UCSD-AML1 (cell line): ENCODE data around the gene RPS6KC1.
"Not testable (repeated sequence)": the region's sequence is repeated elsewhere in the genome, so short reads cannot be mapped to it uniquely, and the experiment has no call there.

ENCODE experiments used
- DNase-seq: peaks from one replicate; lab custom pipeline; 2025; ENCODE audit not compliant: unreplicated experiment; lab: John Stamatoyannopoulos, UW

RPS6KC1 gene

DNA sequence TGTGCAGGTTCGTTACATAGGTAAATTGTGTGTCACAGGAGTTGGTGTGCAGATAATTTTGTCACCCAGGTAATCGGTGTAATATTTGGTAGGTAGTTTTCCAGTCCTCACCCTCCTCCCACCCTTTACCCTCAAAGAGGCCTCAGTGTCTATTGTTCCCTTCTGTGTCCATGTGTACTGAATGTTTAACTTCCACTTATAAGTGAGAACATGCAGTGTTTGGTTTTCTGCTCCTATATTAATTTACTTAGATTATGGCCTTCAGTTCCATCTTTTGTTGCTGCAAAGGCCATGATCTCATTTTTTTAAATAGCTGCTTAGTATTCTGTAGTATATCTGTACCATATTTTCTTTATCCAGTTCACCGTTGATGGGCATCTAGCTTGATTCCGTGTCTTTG is 87.3 kb downstream of the RPS6KC1 start:
- no peak for DNase-seq

DNA sequence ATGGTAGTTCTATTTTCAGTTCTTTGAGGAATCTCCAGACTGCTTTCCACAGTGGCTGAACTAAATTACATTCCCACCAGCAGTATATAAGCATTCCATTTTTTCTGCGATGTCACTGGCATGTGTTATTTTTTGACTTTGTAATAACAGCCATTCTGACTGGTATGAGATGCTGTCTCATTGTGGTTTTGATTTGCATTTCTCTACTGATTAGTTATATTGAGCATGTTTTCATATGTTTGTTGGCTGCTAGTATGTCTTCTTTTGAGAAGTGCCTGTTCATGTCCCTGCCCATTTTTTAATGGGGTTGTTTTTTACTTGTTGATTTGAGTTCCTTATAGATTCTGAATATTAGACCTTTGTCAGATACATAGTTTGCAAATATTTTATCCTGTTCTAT is 87.9 kb downstream of the RPS6KC1 start:
- DNase-seq = no peak

DNA sequence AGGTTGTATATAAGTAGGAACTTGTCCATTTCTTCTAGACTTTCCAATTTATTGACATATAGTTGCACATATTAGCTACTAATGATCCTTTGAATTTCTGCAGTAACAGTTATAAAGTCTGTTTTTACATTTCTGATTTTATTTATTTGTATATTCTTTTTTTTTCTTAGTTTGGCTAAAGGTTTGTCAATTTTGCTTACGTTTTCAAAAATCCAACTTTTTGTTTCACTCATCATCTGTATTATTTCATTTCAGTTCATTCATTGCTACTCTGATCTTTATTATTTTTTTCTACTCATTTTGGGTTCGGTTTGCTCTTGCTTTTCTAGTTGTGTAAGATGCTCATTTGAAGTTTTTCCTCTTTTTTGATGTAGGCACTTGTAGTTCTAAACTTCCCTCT is 97.9 kb downstream of the RPS6KC1 start:
- no peak for DNase-seq

DNA sequence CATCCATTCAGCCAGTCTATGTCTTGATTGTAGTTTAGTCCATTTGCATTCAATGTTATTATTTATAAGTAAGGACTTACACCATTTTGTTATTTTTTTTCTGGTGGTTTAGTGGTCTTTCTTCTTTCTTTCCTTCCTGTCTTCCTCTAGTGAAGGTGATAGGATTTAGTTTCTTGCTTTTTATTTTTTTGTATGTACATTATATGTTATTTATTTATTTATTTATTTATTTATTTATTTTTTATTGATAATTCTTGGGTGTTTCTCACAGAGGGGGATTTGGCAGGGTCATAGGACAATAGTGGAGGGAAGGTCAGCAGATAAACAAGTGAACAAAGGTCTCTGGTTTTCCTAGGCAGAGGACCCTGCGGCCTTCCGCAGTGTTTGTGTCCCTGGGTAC is 99.0 kb downstream of the RPS6KC1 start:
- not testable (repeated sequence) for DNase-seq

DNA sequence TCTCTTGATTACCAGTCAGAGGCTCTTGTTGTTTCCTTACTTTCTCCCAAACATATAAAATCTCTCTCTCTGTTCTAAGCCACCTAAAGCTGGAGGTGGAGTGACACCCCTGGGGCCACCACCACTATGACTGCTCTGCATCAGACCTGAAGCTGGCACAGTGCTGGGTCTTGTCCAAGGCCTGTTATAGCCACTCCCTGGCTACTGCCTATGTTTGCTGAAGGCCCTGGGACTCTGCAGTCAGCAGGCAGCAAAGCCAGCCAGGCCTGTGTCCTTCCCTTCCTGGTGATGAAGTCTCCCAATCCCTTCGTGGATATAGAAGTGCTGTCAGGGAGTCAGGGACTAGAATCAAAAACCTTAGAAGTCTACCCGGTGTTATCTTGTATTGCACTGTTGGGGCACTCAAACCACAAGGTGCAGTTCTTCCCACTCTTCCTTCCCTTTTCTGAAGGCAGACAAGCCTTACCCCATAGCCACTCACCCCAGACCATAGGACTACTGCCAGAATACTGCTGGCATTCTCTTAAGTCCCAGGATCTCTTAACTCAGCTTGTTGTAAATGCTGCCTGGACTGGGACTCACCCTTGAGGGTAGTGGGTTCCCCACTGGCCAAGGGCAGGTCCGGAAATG is 103.1 kb downstream of the RPS6KC1 start:
- DNase-seq = peak; percentile 59

DNA sequence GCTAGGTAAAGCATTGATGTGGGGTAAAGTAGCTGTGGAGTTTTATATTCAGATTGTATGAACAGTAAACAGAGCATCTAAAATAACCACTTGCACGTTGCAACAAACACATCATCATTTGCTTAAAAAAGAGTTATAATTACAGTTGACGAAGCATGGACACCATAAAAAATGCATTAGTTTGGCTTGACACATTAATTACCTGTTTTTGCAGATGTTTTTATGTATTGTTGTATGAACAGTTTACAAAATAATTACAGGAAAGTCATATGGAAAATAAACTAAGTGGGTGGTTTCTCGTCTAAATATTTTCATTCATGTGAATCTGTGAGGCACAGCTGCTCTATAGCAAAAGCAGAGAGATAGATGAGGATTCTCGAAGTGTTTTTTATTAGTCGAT is 108.3 kb downstream of the RPS6KC1 start:
- no peak for DNase-seq

DNA sequence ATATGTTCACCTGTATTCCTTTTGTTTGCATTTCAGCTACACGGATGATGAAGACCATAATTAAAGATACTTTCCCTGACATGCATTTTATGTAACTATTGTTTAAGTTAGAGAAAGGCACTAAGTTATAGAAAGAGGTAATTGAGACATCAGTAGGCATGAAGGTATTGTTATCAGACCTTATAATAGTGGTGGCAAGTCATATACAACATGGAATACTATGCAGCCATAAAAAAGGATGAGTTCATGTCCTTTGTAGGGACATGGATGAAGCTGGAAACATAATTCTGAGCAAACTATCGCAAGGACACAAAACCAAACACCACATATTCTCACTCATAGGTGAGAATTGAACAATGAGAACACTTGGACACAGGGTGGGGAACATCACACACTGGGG is 109.4 kb downstream of the RPS6KC1 start:
- DNase-seq = not testable (repeated sequence)

DNA sequence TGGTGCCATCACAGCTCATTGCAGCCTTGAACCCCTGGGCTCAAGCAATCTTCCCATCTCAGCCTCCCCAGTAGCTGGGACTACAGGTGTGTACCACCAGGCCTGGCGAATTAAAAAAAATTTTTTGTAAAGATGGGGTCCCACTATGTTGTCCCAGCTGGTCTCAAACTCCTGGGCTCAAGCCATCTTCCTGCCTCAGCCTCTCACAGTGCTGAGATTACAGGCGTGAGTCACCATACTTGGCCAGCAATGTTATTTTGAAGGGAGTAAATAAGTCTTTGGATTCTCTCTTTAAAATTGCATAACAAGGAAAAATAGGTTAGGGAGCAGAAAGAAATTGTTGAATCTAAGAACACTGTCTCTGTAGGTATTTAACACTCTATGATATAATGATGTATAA is 111.3 kb downstream of the RPS6KC1 start:
- DNase-seq = no peak

DNA sequence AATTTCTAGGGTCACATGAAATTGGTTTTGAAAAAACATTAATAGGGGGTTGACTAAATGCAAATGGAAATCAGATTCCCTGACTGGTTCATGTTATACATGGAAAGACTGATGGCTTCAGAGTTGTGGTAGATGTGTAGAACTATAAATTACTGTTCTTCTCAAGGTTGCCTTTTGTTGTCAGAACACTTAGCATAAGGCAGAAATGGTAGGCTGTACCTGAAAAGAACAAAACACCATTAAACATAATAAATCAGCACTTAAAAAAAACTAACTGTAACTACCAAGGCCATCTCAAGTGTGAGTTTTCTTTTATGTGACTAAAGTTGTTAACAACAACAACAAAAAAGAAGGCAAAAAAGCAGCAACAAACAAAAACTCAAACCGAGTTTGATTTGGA is 111.8 kb downstream of the RPS6KC1 start:
- DNase-seq = no peak

DNA sequence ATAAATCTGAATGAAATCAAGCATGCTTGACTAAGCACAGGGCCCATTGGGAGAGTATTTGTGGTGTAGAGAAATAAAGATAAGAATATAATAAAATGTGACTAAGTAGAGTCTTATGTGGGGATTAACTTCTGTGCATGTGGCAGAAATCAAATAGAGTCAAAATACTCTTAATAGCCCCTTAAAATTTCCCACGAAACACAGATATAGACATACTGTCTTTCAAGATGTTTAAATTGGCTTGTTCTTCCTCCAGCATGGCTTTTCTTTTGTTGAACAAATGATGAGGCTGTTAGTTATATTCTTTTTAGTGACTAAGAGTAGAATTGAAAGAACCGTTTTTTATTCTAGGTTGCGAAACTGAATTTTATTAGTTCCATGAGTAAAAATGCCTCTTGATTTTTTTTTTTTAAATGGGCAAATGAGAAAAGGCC is 112.3 kb downstream of the RPS6KC1 start:
- DNase-seq = no peak

DNA sequence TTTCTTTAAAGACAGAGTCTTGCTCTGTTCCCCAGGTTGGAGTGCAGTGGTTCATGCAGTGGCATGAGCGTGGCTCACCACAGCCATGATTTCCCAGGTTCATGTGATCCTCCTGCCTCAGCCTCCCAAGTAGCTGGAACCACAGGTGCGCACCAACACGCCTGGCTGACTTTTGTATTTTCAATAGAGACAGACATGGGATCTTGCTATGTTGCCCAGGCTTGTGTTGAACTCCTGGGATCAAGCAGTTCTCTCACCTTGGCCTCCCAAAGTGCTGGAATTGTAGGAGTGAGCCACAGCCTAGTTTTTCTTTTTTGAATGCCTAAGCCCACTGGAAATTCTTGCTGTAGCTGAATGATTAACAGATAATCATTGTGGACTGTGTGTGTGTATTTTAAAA is 113.5 kb downstream of the RPS6KC1 start:
- DNase-seq = no peak

DNA sequence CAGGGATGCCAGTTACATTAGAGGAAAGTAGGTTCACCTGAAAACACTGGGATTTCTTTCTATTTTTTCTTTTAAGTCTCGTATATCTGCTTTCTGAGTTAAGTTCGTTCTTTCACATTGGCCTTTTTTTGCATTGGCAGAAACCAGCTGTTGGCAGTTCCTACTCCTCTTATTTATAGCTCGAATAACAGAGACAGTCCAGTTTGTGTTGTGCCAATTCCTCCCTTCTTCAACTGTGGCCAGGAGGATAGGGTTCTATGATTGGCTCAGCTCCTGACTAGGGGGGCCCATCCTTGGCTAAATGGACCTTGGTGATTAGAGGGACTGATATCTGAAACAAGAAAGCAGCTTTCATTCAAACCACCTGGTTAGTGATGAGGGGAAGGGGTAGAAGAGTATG is 115.8 kb downstream of the RPS6KC1 start:
- DNase-seq = no peak

DNA sequence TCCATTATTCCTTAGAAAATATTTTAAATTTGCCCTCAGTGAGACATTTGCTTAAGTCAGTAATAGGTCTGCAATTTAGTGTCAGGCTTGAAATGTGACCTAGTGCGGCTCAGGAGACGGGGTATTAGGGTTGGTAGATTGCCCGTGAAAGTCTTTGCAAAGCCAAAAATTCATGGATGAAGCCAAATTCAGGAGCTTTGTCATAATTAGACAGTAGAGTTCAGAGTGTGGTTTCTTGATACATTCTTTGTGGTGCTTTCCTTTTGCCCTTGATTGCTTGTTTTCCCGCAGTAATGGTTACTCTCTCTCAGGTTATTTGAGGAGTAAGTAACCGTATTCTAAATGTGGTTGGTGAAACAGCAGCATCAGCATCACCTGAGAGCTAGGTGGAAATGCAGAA is 120.7 kb downstream of the RPS6KC1 start:
- DNase-seq = no peak

DNA sequence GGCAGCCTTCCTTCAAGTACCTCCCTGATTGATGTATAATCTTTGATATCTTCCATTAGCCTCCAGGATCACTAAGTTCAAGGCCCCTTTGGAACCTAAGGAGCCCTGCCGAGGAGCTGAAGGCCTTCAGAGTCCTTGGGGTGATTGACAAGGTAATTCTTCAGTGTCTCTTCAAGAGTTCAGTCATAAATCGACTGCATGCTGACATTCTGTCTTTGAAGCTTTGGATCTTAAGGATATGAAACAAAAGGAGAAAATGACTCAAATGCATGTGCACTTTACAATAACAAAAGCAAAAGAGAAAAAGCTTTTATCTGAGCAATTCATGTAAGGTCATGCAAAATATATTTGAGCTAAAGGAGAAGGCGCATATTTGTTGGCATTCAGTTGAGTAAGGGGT is 125.3 kb downstream of the RPS6KC1 start:
- no peak for DNase-seq

DNA sequence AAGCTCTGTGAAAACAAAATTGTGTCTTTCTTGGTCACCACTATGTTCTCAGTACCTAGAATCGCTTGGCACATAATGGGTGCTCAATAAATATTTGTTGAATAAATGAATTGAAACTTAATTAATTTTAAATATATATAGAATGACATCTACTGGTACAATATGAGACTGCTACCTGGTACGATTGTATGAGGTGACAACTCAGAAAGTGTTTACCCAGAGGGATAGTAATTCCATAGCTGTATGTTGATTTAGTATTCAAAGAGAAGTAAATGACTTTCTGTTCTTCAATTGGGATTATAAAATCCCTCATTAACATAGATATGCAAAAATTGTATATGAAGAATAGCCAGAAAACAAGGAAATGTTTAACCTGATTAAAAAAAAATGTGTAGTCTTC is 128.7 kb downstream of the RPS6KC1 start:
- no peak for DNase-seq

DNA sequence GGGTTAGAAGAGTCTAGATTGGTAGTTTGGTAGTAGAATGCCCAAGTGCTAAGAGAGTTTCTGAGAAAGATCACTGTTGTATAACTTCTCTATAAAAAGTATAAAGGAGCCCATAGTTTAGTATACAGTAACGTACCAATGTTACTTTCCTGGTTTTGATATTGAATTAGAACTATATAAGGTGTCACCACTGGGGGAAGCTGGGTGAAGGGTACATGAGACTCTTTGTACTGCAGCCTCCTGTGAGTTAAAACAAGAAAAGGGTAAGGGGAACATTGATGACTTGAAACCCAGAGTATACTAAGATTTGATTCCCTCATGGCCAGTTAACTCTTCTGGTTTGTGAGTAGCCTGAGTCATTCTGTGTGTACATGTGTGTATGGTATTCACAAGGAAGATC is 129.8 kb downstream of the RPS6KC1 start:
- DNase-seq = no peak

DNA sequence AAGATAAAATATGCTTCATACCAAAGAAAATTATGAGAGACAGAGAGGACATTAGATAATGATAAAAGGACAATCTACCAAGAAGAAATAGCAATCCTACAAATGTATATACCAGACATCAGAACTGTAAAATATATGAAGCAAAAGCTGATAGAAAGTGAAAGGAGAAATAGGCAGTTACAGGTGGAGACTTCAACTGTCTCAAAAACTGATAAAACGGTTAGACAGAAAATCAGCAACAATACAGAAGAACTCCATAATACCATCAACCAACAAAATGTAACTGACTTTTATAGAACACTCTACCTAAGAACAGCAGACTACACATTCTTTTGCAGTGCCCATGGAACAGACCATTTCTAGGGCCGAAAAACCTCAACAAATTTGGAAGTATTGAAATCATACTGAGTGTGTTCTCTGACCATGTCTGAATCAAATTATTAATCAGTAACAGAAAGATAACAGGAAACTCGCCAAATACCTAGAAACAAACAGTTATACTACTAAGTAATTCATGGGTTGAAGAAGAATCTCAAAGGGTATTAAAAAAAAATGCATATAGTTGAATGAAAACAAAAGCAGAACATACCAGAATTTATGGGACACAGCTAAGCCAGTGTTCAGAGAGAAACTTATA is 132.1 kb downstream of the RPS6KC1 start:
- no peak for DNase-seq

DNA sequence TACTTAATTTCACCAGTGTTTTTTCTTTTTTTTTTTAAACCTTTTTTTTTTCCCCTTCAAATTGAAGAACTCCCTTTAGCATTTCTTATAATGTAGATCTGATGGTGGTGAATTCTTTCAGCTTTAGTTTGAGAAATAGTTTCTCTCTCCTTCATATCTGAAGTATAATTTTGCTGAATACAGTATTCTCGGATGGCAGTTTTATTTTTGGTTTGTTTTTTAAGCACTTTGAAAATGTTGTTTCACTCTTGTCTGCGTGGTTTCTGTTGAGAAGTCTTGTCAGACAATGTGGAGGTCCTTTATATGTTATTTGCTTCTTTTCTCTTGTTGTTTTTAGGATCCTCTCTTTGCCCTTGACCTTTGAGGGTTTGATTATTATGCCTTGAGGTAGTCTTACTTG is 135.1 kb downstream of the RPS6KC1 start:
- DNase-seq = no peak

DNA sequence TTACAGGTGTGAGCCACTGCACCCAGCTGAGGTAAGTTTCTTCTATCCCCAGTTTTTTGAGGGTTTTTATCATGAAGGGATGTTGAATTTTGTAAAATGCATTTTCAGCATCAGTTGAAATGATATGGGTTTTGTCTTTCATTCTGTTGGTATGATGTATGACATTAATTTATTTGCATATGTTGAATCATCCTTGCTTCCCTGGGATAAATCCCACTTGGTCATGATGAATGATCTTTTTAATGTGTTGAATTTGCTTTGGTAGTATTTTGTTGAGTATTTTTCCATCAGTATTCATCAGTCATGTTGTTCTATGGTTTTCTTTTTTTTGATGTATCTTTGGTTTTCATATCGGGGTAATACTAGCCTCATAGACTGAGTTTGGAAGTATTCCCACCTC is 141.0 kb downstream of the RPS6KC1 start:
- no peak for DNase-seq

DNA sequence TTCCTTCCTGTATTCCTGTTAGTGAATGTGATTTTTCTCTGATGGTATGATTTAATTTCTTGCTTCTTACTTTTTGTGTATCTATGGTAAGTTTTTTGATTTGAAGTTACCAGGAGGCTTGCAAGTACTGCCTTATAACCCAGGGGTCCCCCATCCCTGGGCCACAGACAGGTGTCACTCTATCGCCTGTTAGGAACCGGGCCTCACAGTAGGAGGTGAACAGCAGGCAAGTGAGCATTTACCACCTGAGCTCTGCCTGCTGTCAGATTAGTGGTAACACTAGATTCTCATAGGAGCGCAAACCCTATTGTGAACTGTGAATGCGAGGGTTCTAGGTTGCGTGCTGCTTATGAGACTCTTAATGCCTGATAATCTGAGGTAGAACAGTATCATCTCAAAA is 143.3 kb downstream of the RPS6KC1 start:
- DNase-seq = no peak

DNA sequence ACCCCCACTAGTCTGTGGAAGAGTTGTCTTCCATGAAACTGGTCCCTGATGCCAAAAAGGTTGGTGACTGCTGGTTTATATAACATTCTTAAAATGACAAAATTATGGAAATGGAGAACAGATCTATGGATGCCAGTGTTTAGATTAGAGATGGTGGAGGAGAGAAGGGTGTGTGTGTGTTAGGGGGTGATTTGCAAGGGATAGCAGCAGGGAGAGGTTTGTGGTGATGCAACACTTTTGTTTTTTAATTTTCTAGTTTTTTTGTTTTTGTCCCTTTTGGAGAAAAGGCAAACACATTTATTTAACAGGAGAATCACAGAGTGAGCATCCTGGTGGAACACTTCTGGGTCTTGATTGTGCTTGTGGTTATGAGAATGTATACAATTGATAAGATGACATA is 143.8 kb downstream of the RPS6KC1 start:
- DNase-seq = no peak

DNA sequence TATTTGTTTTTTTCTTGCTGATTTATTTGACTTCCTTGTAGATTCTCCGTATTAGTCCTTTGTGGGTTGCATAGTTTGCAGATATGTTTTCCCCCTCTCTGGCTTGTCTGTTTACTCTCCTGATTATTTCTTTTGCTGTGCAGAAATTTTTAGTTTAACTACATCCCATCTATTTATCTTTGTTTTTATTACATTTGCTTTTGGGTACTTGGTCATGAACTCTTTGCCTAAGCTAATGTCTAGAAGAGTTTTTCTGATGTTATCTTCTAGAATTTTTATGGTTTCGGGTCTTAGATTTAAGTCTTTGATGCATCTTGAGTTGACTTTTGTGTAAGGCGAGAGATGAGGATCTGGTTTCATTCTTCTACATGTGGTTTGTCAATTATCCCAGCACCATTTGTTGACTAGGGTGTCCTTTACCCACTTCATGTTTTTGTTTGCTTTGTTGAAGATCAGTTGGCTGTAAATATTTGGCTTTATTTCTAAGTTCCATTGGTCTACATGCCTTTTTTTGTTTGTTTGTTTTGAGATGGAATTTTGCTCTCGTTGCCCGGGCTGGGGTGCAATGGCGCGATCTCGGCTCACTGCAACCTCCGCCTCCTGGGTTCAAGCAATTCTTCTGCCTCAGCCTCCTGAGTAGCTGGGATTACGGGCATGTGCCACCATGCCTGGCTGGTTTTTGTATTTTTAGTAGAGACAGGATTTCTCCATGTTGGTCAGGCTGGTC is 145.4 kb downstream of the RPS6KC1 start:
- not testable (repeated sequence) for DNase-seq
